ENCODE results near the gene SERPINB1.
"Not testable (repeated sequence)": the region's sequence is repeated elsewhere in the genome, so short reads cannot be mapped to it uniquely, and the experiment has no call there.

The SERPINB1 gene

DNA sequence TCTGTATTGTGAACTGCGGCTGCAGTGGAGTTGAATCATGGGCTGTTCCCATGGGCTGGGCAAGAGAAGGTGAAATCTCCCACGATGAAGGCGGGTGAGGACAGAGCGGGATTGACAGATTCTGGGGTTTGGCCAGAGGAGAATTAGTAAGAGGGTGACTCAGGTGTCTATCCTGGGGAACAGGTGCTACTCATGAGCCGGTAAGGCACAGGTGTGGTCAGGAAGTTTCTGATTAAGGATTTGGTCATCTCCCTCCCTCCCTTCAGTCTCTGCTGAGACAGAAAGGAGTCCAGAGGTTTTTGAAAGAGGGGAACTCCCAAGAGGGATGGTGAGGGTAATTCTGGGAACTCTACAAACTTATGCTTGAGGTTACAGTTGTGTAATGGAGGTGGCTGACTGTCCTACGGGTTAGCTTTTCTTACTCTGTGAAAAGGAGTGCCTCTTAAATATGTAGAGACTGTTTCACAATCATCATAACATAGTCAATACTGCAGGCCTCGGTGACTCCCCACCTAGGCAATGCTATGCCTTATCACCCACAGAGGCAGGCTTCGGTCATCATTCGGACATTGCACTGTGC lies 31.5 kb downstream of the SERPINB1 start:
- no peak for DNase-seq

DNA sequence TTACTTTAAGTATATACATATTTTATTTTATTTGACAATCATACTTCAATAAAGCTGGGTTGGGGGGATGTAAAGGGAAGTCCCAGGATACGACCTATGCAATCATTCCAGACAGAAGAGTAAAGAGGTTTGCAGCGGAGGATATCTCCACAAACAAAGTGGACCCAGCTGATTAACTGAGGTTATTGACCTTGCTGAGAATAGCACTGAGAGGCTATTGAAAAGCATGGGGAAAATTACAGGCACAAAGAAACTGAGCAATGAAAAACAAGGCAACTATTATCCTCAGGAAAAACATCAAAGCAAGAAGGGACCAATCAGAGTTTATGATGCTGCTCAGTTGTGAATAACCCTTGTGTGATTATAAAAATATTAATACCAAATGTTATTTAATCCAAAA lies 32.6 kb downstream of the SERPINB1 start:
- no peak for DNase-seq

DNA sequence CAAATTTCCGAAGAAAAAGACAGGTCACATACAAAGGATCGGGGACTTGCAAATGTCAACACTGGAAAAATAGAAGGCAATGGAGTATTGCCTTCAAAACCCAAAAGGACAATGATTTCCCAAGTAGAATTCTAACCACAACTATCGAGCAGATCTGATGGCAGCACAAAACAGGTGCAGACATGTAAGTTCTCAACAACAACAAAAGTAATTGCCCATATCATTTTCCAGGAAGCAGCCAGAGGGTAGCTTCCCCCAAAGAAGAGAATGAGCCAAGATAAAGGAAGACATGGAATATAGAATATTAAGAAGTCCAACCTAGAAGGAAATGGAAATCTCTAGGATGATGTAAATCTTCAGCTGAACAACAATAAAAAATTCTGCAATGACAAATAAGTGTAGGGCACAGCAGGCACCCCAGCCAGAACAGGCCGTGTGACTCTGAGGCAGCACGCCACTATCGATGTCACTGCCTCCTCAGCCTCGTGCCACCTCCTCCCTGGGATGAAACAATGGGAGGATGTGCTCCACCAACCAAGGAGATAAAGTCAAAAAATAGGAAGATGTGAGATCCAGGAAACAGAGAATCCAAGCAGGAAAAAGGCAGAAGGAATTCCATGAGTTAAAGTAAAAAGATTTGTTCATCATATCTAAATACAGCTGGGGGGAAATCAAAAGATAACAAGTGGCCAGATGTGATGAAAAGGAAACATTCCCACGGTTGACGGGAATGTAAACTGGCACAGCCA lies 34.1 kb downstream of the SERPINB1 start:
- DNase-seq: no peak

DNA sequence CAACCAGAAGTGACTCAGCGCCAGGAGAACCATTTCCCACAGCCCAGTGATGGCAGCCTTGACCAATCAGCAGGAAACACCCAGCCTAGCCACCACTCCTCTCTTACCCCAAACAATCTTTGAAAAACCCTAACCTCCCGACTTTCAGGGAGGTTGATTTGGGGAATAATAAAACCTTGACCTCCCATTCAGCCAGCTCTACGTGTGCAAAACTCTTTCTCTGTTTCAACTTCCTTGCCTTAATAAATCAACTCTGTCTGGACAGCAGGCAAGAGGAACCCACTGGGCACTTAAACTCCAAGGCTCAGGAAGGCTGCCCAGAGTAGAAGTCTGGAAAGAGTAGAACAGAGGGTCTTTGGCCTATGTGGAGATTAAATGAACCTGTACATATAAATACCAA lies 35.0 kb downstream of the SERPINB1 start:
- DNase-seq: no peak

DNA sequence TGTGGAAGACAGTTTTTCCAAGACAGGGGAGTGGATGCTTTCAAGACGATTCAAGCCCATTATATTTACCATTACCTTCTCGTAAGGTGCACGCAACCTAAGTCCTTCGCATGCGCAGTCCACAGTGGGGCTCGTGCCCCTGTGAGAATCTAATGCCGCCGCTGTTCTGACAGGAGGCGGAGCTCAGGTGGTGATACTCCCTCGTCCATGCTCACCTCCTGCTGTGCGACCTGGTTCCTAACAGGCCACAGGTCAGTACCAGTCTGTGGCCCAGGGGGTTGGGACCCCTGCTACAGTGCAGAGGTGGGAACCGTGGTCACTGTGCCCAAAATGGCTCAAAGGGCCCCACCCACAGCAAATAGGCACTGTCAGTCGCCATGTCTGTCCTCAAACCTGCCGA lies 36.6 kb downstream of the SERPINB1 start:
- DNase-seq: no peak

DNA sequence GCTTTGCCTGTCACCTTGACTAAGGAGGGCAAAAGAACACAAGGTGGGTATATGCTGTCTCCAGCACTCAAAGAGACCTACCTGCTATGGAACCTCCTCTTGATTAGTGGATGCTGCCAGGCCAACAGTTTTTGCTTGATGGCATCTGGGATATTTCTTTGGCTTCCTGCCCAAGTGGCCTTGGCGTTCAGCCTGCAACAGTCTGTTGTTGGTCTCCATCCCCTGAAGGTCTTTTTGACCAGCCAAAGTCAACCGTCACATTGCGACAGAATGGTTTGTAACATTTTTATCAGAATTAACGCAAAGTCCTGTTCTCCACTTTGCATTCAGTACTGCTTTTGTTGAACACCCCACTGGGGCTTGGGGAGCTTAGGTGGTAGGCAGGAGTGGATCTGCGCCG lies 37.1 kb downstream of the SERPINB1 start:
- no peak for DNase-seq

DNA sequence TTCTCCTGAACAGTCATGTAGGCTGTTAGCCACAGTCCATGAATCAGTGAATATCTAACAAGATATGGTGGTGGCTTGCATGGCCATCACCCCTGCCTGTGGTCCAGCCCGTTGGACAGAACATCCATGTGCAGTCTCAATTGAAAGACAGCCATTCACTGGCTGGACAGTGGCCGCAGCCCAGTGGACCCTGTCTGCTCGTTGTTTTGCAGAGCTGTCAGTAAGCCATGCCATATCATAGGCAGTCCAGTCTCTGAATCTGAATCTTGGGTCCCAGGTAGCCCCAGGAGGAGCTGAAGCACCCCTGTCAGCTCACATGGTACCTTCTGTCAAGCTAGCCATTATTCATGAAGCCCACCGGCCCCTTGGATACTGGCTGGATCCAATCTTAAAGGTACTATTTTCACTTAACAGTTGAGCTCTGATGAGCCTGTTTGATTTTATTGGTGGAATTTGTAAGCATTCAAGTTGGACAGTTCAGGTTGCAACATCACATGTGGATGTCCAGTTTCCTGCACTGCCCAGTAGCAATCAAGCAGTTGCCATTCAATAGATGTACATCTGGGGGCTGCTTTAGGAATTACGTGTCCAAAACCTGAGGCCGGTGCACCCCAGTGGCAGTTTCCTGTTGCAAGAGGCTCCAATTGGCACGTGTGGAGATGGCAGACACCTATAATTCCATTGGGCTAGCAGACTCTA lies 37.8 kb downstream of the SERPINB1 start:
- DNase-seq: no peak

DNA sequence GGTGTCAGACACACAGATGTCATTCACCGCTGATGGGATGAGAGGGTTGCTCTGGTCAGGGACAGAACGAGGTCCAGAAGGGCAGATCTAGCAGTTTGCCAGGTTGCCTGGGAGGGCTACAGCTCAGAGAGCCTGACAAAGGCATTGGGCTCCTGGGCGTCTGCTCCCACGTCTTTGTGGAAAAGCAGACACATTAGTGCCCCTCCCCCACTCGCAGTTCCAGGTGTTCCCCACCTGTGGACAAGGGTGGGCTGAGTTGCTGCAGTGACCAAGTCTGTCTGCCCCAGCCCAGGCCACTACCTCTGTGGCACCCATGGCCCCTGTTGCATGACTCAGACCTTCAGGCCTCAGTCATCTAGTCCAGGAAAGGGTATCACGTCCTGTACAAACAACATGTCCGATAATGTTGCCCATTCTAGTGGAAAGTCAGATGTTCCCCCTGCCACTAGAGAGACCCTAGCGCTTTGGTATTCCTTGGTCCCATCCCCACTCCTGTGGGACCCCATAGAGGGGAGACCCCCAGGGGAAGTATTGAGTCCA lies 39.1 kb downstream of the SERPINB1 start:
- DNase-seq: no peak

DNA sequence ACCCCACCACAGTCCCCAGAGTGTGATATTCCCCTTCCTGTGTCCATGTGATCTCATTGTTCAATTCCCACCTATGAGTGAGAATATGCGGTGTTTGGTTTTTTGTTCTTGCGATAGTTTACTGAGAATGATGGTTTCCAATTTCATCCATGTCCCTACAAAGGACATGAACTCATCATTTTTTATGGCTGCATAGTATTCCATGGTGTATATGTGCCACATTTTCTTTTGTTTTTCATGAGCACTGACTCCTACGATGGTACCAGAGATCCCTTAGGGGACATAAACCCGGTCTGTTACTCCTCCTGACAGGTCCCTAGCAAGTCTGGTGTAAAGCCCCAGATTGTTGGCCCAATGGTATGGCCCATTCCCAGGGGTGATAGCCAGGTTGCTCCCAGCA lies 40.0 kb downstream of the SERPINB1 start:
- DNase-seq: not testable (repeated sequence)

DNA sequence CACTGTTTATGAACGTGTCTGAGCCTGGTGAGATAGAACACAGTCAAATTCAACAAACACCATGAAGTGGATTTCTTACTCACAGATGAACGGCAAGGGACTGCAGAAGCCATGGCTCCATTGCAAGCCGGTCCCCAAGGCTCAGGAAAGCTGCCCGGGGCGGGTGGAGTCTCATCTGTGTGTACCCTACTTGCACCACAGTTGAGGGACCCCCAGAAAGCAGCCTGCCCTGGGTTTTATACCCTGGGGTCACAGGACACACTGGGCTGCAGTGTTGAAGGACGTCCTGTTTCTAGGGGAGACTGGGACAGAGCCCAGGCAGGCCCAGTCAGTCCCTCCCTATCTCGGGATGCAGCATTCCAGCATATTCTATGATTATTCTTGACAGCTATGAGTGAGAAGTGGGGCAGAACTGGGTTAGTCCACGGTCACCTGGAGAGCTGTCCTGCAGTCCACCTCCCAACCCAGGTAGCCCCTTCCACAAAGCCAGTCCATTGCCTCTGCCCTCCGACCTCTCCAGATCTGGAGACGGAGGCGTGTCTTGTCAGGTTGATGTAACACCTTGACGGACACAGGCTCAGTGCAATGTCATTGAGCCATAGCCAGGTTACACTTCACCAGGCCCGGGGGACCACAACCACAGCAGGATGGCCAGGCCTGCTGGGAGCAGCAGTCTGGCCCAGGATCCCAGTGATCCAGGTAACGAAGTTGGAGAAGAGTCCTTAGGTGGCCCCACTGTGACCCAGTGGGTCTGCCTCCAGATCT lies 40.9 kb downstream of the SERPINB1 start:
- no peak for DNase-seq

DNA sequence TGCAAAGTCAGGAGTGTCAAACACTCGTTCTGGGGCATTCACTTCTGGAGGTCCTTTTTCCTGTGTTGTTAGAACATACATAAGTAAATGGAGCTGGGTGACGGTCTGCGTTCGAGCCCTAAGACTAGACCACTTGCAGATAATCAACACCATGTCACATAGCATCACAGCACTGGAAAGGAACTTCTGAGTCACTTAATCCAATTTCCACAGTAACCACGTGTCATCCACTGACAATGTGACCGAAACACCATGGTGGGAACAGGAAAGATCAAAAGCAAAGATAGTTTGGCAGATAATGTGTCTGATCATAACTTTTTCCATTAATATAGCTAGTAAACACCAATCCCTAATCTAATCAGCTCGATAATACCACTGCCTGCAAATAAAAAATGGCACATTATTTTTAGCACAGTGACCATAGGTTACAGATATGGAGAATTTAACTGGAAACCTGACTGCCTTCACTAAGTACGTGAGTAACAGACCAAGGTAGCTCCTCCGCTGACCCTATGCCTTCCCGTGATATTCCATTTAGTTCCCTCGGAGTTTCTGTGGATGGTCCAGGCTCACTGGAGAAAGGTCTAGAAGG lies 41.6 kb downstream of the SERPINB1 start:
- no peak for DNase-seq

DNA sequence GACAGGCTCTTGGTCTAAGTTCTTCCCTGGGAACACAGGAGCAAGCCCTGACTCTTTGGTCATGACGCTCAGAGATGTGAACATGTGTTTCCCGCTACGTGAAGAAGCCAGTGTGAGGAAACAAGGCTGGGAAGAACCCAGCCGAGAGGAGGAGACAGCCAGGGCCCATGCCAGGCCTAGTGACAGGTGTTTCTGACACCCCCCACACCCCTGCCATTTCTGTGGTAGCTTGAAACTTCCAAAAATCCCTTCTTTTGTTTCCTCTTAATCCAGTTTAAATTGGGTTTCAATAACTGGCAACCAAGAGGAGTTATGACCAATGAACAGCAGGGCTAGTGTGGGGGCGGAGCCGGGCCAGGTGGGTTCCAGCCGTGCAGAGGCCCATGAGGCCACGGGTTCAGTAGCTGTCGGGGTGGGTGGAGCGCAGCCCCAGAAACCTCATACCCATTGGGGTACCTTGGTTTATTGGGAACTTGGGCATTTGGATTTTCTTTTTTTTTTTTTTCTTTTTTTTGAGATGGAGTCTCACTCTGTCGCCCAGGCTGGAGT lies 43.0 kb downstream of the SERPINB1 start:
- no peak for DNase-seq

DNA sequence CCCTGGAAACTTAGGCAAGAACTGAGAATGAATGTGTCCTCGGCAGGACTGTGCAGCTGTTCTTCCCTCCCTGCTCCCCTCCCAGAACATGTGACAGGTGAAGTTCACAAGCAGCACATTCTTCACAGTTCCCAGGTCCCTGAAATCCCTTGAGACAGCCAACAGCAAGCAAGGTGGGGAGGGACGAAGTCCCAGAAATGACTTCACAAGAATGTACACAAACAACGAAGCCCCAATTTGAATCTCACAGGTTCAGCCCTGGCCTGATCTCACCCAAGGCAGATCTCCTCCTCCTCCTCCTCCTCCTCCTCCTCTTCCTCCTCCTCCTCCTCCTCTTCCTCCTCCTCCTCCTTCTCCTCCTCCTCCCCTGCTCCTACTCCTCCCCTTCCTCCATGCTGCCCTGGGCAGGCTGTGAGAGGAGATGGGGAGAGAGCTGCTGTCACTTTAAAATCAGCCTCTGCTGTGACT lies 44.1 kb downstream of the SERPINB1 start:
- no peak for DNase-seq

DNA sequence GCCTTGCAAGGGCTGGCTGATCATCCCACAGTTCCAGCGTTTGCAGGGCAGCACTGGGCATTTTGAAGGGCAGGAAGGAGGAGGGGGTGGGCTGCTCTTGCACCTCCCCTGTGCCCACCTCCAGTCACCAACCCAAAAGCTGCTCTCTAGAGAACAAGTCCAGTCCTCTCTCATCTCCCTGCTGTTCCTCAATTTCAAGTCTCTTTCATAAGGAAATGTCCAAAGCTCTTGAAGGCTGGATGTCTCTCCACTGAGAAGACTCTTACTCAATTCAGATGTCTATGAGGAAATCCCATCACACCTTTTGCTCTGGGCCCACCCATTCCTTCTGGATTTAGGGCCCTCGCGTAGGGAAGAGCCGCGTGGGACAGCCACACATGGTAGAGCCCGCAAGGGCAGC lies 44.8 kb downstream of the SERPINB1 start:
- no peak for DNase-seq

DNA sequence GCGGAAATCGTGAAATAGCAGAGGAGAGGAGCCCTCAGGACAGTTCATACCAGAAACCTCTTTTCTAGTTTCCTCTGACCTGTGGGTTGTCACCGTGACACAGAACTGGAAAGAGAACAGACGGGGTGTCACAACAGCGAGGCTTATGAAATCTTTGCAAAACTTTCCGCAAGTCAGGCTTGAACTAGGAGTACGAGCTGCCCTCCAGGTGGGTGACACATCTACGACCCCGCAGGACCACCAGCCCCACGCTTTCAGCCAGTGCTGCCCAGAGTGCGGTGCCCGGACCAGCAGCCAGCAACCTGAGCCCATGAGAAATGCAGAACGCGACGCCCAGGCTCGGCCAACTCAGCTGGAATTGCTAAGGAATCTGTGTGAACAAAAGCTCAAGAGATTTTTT lies 45.7 kb downstream of the SERPINB1 start:
- DNase-seq: no peak

DNA sequence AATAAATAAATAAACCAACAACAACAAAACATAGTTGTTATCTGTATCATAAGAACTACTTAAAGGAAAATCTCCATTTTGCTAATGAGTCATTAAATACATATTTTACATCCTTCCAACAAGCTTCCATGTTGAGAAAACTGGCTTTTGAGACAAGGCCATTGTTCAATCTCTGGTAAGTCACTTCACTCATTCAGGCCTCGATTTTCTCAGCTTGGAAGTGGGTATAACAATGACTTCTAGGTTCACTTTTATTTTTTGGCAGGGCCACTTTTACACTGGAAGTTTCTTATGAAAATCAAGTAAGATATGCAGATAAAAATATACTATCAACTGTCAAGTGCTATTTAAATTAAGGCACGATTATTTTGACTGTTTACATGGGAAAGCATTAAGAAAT lies 46.5 kb downstream of the SERPINB1 start:
- no peak for DNase-seq

DNA sequence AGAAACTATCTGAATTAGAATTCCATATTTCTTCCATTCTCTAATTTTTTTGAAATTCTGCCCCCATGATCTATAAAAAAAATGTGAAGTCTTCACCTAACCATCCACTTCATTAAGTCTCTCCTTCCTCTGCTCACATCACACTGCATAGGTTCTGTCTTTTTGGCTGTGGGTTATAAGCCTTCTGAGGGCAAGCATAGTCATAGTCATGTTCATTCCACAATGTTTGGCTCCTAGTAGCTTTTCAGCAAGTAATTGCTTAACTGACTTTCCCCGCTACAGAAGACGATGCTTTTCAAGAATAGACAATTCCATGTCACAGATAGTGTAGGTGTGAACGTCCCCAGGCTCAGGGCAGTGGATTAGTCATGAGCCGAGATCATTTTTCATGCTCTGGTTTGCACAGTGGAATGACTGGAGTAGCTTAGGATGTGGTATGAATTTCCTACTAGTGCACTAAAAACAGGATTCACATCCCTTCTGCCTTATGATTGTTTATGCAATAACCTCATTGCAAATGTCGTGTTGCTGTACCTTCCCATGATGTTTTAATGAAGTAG lies 47.4 kb downstream of the SERPINB1 start:
- DNase-seq: no peak

DNA sequence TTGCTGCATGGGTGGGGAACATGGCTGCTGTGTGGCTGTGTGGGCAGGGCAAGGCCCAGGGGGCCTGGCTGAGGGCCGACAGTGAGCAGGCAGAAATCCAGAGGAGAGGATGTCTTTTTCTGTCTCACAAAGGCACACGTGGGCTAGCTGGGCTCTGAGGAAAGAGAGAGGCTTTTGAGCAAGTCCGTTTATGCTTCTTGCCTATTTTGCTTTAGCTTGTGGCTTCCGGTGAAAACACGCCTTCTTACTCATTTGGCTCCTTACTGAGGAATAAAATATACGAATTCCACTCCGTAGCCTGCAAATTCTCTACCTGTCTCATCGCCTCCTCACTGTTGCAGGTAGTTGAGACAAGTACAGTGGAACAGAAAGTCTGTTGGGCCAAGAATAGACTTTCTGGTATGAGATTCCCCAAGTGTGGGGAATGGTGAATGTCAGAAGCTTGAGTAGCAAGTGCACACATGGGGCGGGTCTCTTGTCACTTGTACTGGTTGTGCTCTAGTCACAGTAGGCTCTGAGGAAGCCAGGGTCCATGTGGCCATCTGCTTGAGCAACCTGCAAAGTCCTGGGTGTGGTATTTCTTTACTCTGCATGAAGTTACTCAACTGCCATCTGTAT lies 48.0 kb downstream of the SERPINB1 start:
- peak; percentile 47 for DNase-seq

DNA sequence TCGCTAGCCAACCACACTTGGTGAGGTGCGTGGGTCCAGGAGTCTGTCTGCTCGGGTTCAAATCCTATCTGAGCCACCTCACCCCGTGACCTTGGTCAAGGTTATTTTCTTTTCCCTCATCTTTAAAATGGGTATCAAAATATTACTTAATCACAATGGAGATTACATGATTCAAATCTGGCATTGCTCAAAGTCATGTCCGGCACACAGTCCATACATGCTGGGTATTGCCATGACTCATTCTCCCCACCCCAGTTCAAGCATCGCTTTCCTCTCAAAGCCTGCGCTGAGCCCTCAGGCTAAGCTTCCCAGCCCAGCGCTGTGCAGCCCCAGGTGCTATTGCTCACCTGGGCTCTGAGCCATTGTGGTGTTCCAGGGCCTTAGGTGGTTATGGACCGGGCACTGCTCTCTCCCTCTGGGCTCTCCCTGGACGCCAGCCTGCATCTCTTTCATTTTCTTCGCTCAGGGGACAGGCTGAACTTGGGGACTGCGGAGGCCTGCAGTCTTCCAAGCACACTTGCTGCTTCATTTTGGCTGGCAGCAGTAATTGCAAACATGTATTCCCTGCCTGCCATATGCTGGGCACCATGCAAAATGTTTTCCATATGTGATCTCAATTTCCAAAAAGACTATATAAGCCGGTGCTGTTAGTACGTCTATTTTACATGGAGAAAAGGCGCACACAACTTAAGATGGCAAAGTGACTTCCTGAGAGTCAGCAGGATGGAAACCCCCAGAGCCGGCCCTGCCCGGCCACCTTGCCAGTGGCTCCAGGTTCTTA lies 49.1 kb downstream of the SERPINB1 start:
- DNase-seq: no peak

DNA sequence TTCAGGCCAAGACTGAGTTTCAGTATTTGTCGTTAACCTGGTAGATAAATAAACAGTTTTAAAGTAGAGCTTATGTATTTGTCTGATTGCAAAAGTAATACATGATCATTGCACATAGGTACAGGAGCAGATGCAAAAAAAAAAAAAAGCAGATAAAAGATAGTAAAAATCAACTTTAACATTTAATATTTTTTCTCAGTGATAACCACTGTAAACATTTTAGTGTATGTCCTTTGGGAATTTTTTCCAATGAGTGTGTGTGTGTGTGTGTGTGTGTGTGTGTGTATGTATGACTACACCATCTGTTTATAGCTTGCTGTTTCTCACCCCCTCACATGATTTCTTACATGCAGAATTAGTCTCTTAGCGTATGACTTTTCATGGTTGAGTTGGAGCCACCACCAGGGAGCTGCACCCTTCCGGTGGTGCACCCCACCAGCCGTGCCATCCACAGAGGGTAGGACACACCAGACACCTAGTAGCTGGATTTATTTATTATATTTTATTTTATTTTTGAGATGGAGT lies 50.2 kb downstream of the SERPINB1 start:
- DNase-seq: no peak

Measured in stimulated activated CD8-positive, alpha-beta memory T cell treated with anti-CD3 and anti-CD28 coated beads, Interleukin-4, amount 100 ng/mL, for 48 hours (primary cell).